ENCODE results near the gene ARHGAP40.

Gene ARHGAP40

DNA sequence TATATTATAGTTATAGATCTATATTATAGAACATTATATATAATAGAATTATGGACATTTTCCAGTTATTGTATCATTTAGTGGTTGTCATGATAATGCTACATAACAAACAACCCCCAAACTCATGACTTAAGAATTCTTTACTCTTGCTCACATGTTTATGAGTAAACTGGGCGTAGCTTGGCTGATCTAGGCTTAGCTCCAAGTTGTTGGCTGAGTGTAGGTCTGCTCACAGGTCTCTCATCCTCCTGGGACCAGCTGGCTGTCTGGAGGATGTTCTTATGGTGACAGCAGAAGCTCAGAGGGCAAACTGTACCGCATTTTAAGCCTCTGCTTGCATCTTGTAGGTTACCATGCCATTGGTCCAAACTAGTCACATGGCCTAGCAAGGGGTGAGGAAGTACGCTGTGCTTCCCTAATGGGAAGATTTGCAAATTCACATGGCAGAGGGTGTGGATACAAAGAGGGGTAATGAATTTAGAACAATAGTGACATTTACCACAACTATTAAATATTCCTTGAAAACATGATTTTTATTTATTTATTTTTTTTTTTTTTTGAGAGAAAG lies 34.2 kb downstream of the ARHGAP40 start:
- no peaks in the 10 kb centered on the region for H3K36me3 ChIP-seq (replicated peaks)

DNA sequence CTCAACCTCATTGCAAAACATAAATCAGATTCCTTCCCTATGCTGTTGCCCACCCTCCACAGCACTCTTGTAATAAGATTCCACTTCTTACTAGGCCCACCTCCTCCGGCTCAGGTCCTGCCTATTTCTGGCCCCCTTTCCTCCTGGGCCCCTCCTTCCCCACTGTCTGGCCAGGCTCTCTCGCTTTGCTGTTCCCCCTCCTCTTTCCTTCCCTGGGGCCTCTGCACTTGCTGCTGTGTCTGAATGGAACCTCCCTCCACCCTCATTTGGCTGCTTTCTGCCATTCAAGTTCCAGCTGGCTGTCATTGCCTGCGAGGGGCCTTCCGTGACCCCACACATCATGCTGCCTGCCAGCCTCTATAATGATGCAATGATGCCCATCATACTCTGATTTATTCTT lies 38.9 kb downstream of the ARHGAP40 start:
- peaks cover 15% of the 10 kb centered on the region for H3K27me3 ChIP-seq (ENCODE audit: low read depth)
- no peak for DNase-seq (ENCODE audit: low spot score in 2 of 2)
- no peaks in the 10 kb centered on the region for H3K36me3 ChIP-seq (replicated peaks)
- no peak overlapping the region for H3K4me3 ChIP-seq
- in situ Hi-C loops (cut with MboI; ENCODE audit: low sequenced_read_pairs): loop anchor here (10.0 kb wide), 2 partner anchors 254 to 404 kb away; no protein-coding TSS in a partner anchor
- H3K4me1 ChIP-seq: no peaks in the 10 kb centered on the region
- H3K9me3 ChIP-seq: no peaks in the 10 kb centered on the region

More for the DNA sequence above, 34.2 kb downstream of the ARHGAP40 start:
- peaks cover 17% of the 10 kb centered on the region for H3K27me3 ChIP-seq (ENCODE audit: low read depth)
- in situ Hi-C loops (cut with MboI; ENCODE audit: low sequenced_read_pairs): no loop called here
- no peak for DNase-seq (ENCODE audit: low spot score in 2 of 2)
- no peaks in the 10 kb centered on the region for H3K9me3 ChIP-seq
- H3K4me1 ChIP-seq: no peaks in the 10 kb centered on the region
- no peak overlapping the region for H3K4me3 ChIP-seq

DNA sequence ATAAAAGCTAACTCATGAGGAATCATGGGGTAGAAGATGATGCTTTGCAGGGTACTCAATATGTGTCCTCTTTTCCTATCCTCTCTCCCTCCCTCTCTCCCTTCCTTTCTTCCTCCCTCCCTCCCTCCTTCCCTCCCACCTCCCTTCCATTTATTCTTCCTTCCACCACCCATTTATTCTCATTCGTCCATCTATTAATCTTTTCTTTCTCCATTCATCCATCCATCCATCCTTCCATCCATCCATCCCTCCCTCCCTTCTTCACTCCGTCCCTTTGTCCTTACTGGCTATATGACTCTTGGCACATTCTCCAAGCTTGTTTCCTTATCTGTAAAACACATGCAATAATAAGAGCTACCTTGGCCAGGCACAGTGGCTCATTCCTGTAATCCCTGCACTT lies 40.9 kb downstream of the ARHGAP40 start:
- Histone ChIP-seq H3K4me3 (no peak overlapping the region), H3K9me3 (no peaks in the 10 kb centered on the region), H3K4me1 (no peaks in the 10 kb centered on the region; the same call in 1 of the 2 replicates), H3K27me3 (ENCODE audit: low read depth) (peaks cover 15% of the 10 kb centered on the region), H3K36me3 (replicated peaks) (no peaks in the 10 kb centered on the region)
- no peak for DNase-seq (ENCODE audit: low spot score in 2 of 2)
- in situ Hi-C loops (cut with MboI; ENCODE audit: low sequenced_read_pairs): loop anchor here (10.0 kb wide), 2 partner anchors 252 to 402 kb away; no protein-coding TSS in a partner anchor

DNA sequence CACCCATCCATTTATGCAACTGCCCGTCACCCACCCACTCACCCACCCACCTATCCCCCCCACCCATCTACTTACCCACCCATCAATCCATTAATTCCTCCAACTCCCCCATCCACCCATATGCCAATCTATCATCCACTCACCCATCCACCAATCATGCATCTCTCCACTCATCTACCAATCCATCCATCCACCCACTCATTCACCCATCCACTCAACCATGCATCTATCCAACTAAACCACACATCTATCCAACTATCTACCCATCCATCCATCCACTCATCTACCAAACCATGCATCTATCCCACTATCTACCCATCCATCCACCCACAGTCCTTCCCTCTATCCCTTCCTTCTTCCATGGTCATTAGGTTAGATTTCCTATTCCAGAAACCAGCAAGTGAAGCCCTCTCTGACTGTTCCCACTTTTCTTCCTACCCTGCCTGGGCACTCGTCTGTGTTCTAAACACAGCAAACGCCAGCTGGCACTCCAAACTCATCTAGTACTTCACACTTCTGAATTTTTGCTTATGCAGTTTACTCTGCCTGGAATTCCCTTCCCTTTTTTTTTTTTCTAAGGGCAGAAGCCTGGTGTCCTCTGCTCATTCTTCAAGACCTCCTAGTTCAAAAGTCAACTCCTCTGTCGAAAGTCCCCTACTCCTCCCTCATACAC lies 43.1 kb downstream of the ARHGAP40 start:
- peaks cover 5% of the 10 kb centered on the region; the same call in 1 of the 2 replicates for H3K27me3 ChIP-seq (ENCODE audit: low read depth)
- H3K9me3 ChIP-seq: no peaks in the 10 kb centered on the region
- no peak overlapping the region for H3K4me3 ChIP-seq
- no peak for DNase-seq (ENCODE audit: low spot score in 2 of 2)
- no peaks in the 10 kb centered on the region; the same call in 1 of the 2 replicates for H3K4me1 ChIP-seq
- no peaks in the 10 kb centered on the region for H3K36me3 ChIP-seq (replicated peaks)
- in situ Hi-C loops (cut with MboI; ENCODE audit: low sequenced_read_pairs): loop anchor here (5.0 to 10.0 kb wide), 3 partner anchors 88 to 400 kb away; no protein-coding TSS in a partner anchor

DNA sequence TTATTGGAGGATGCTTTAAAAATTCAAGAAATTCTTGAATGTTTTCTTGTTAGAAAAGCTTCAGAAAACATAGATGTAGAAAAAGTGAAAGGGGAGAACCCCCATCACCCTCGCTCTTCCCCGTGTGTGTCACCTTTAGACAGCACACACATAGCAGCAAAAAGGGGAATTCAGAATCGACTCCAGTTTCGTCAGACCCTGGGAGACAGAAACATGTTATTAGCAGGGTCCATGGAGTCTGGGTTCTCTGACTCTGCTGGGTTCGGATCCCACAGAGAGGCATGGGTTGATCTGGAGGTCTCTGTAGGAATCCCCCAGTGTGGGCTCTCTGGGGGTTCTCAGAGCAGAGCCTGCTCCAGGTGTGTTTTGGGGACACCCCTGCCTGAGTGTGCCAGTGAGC lies 43.7 kb downstream of the ARHGAP40 start:
- Histone ChIP-seq H3K27me3 (ENCODE audit: low read depth) (peaks cover 5% of the 10 kb centered on the region; the same call in 1 of the 2 replicates), H3K9me3 (no peaks in the 10 kb centered on the region), H3K4me1 (no peaks in the 10 kb centered on the region; the same call in 1 of the 2 replicates), H3K4me3 (no peak overlapping the region), H3K36me3 (replicated peaks) (no peaks in the 10 kb centered on the region)
- no peak for DNase-seq (ENCODE audit: low spot score in 2 of 2)
- in situ Hi-C loops (cut with MboI; ENCODE audit: low sequenced_read_pairs): loop anchor here (5.0 to 10.0 kb wide), 3 partner anchors 87 to 399 kb away; no protein-coding TSS in a partner anchor

DNA sequence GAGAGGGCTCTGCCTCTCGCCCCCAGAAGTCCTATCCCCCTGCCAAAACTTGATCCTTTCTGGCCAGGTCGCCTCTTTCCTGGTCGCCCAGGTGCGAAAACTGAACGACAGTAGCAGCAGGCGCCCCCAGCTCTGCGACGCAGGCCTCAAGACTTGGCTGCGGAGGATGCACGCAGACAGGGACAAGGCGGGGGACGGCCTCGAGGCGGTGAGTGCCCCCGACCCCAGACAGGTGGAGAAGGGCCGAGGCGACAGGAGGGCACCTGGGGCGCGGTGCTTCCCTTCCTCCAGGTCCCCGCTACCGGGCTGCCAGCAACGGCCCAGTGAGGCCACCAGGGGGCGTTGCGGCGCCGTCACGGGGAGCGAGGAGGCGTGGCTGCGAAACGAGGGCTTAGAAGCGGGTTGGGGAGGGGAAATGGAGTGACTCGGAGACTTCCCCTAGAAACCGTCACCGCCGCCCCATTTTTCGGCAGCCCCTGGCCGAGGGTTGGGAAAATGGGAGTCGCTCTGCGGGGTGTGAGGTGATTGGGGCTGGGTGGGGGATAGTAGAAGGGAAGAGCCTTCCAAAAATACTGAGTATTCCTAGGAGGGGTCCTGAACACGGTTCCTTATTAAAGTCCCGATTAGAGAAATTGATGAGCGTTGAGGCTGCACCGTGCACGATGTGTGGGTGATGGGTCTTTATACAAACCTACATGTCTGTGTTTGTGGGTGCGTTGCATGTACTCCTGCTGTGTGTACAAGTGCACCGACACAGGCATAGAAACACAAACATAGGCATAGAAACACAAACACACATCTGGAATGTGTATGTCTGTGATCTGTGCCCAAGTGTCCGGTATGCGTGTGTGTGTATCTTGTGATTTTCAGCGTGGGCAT lies 44.6 kb downstream of the ARHGAP40 start:
- H3K4me1 ChIP-seq: no peaks in the 10 kb centered on the region; the same call in 1 of the 2 replicates
- H3K9me3 ChIP-seq: no peaks in the 10 kb centered on the region
- peaks cover 5% of the 10 kb centered on the region; the same call in 1 of the 2 replicates for H3K27me3 ChIP-seq (ENCODE audit: low read depth)
- peak overlapping the region; percentile 15 for H3K4me3 ChIP-seq
- no peaks in the 10 kb centered on the region for H3K36me3 ChIP-seq (replicated peaks)
- in situ Hi-C loops (cut with MboI; ENCODE audit: low sequenced_read_pairs): loop anchor here (5.0 to 10.0 kb wide), 3 partner anchors 86 to 399 kb away; no protein-coding TSS in a partner anchor
- peak; percentile 62 to 88 for DNase-seq (ENCODE audit: low spot score in 2 of 2)

DNA sequence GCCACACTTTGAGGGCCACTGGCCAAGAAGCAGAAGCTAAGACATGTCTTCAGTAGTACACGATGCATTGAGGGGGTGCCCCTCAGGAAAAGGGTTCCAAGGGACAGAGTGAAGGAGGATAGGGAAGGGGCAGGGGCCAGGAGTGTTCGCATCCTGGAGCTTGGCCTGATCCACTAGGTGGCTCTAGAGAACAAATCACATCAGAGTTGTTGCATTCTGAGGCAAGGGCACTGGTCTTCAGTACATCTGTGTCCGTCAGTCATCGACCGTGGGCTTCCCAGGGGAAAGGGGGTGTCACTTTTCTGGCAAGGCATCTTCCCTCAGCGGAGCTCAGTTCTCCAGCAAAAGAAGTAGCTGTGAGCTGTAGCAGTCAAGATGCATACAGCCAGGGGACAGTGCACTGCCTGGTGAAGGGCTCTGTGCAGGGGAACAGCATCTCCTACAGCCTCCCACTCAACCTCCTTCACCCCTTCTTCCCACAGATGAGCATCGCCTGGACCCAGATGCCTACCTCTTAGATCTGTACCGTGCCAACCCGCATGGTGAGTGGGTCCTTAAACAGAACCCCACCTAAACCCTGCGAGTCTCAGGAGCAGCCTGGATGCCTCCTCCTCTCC lies 47.8 kb downstream of the ARHGAP40 start:
- Histone ChIP-seq H3K27me3 (ENCODE audit: low read depth) (no peaks in the 10 kb centered on the region; the same call in 1 of the 2 replicates), H3K9me3 (no peaks in the 10 kb centered on the region), H3K4me3 (no peak overlapping the region), H3K4me1 (no peaks in the 10 kb centered on the region; the same call in 1 of the 2 replicates), H3K36me3 (replicated peaks) (no peaks in the 10 kb centered on the region)
- in situ Hi-C loops (cut with MboI; ENCODE audit: low sequenced_read_pairs): loop anchor here (5.0 to 10.0 kb wide), 3 partner anchors 83 to 395 kb away; no protein-coding TSS in a partner anchor
- DNase-seq (ENCODE audit: low spot score in 2 of 2): peak; percentile 17 to 38

DNA sequence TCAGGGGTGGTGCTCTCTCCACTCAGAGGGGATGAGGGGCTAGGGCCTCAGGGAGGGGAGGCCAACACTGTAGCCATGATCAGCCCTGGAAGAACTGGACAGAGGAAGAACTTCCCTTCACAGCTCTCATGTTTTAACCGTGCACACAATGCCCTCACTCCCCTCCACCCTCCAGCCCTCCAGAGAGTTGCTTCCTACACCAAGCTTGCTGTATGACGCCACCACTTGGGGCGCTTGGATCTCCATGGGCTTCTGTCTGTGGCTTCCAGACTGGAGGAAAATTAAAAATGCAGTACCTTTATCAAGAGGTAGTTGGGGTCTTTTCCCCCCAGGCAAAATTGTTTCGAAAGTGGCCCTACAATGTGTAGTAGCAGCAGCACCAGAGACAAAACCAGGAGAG lies 48.4 kb downstream of the ARHGAP40 start:
- H3K9me3 ChIP-seq: no peaks in the 10 kb centered on the region
- H3K36me3 ChIP-seq (replicated peaks): no peaks in the 10 kb centered on the region
- H3K27me3 ChIP-seq (ENCODE audit: low read depth): no peaks in the 10 kb centered on the region; the same call in 1 of the 2 replicates
- DNase-seq (ENCODE audit: low spot score in 2 of 2): no peak
- H3K4me3 ChIP-seq: no peak overlapping the region
- H3K4me1 ChIP-seq: no peaks in the 10 kb centered on the region; the same call in 1 of the 2 replicates
- in situ Hi-C loops (cut with MboI; ENCODE audit: low sequenced_read_pairs): no loop called here

DNA sequence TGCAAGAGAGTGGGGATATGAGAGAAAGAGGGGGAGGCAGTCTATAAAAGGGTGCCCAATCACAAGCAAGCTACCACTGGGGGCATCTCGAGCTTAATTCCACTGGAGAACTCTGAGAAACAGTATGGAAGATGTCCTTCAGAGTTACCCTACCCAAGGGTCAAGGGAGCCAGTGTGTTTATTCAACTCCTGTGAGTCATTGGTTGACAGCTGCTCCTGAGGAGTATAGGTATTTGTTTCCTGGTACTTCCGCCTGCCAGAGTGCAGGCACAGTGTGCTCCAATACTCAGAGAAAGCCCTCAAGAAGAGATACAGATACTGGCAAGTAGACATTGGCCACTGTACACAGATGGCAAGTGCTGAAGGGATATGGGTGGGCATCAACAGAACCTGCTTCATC lies 49.5 kb downstream of the ARHGAP40 start:
- no peak for DNase-seq (ENCODE audit: low spot score in 2 of 2)
- Histone ChIP-seq H3K4me3 (no peak overlapping the region), H3K4me1 (no peaks in the 10 kb centered on the region; the same call in 1 of the 2 replicates), H3K27me3 (ENCODE audit: low read depth) (no peaks in the 10 kb centered on the region; the same call in 1 of the 2 replicates), H3K9me3 (no peaks in the 10 kb centered on the region), H3K36me3 (replicated peaks) (no peaks in the 10 kb centered on the region)
- in situ Hi-C loops (cut with MboI; ENCODE audit: low sequenced_read_pairs): no loop called here

DNA sequence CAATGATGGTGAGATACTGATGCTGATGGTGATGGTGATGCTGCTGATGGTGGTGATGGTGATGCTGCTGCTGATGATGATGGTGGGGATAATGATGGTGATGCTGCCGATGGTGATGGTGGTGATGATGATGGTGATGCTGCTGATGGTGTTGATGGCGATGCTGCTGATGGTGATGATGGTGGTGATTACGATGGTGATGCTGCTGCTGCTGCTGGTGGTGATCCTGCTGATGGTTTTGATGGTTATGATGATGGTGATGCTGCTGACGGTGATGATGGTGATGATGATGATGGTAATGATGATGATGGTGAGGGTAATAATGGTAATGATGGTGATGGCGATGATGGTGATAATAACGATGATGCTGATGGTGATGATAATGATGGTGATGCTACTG lies 50.0 kb downstream of the ARHGAP40 start:
- in situ Hi-C loops (cut with MboI; ENCODE audit: low sequenced_read_pairs): no loop called here
- no peaks in the 10 kb centered on the region; the same call in 1 of the 2 replicates for H3K4me1 ChIP-seq
- no peak overlapping the region for H3K4me3 ChIP-seq
- no peaks in the 10 kb centered on the region; the same call in 1 of the 2 replicates for H3K27me3 ChIP-seq (ENCODE audit: low read depth)
- H3K9me3 ChIP-seq: no peaks in the 10 kb centered on the region
- H3K36me3 ChIP-seq (replicated peaks): no peaks in the 10 kb centered on the region
- DNase-seq (ENCODE audit: low spot score in 2 of 2): no peak

DNA sequence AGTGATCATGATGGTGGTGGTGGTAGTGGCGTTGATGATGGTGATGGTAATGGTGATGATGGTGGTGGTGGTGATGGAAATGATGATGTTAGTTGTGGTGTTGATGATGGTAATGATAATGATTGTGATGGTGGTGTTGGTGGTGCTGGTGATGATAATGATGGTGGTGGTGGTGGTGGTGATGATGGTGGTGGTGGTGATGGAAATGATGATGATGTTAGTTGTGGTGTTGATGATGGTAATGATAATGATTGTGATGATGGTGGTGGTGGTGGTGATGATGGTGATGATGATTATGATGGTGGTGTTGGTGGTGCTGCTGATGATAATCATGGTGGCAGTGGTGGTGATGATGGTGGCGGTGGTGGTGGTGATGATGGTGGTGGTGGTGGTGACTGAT lies 51.4 kb downstream of the ARHGAP40 start:
- H3K9me3 ChIP-seq: no peaks in the 10 kb centered on the region
- H3K4me3 ChIP-seq: no peak overlapping the region
- DNase-seq (ENCODE audit: low spot score in 2 of 2): no peak
- in situ Hi-C loops (cut with MboI; ENCODE audit: low sequenced_read_pairs): no loop called here
- H3K36me3 ChIP-seq (replicated peaks): no peaks in the 10 kb centered on the region
- H3K27me3 ChIP-seq (ENCODE audit: low read depth): no peaks in the 10 kb centered on the region
- H3K4me1 ChIP-seq: no peaks in the 10 kb centered on the region

DNA sequence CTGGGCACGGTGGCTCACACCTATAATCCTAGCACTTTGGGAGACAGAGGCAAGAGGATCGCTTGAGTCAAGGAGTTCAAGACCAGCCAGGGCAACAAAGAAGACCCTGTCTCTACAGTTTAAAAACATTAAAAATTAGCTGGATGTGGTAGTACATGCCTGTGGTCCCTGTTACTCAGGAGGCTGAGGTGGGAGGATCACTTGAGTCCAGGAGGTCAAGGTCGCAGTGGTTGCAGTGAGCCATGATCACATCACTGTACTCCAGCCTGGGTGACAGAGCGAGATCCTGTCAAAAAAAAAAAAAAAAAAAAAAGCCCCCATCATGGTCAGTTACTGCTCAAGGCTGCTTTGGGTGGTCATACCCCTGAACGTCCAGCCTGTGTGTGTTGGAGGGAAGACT lies 55.8 kb downstream of the ARHGAP40 start:
- Histone ChIP-seq H3K4me1 (no peaks in the 10 kb centered on the region), H3K9me3 (no peaks in the 10 kb centered on the region), H3K27me3 (ENCODE audit: low read depth) (0 out of 2 replicates have a peak, but pooled peaks cover 4% of the 10 kb centered on the region), H3K4me3 (no peak overlapping the region), H3K36me3 (replicated peaks) (no peaks in the 10 kb centered on the region)
- DNase-seq (ENCODE audit: low spot score in 2 of 2): no peak
- in situ Hi-C loops (cut with MboI; ENCODE audit: low sequenced_read_pairs): no loop called here
